Liver (tissue), 9 donors: ENCODE results near the gene CDH9. TPM values are rescaled to one million over a fixed set of nuclear protein-coding genes. Genes with fewer than 3 reads are reported as not detected.

ENCODE experiments used
- DNase-seq: peaks from one replicate; pipeline ENCODE4 v3.0.0-alpha.2; 2017; ENCODE audit warnings: low spot score
- H3K27ac ChIP-seq, 2 donors: one replicate each; pipeline ENCODE4 v1.7.0; 2013; ENCODE audit warnings: inconsistent platforms in 2 of 2, low read length in 2 of 2, control low read depth in 1 of 2, low read depth in 1 of 2, mild to moderate bottlenecking in 1 of 2
- H3K27me3 ChIP-seq, 4 donors: one replicate each; pipeline versions ENCODE4 v1.6.1 to v1.7.0; 2013; ENCODE audit warnings: low read length in 3 of 4, inconsistent platforms in 1 of 4, mild to moderate bottlenecking in 1 of 4, moderate library complexity in 1 of 4; ENCODE audit not compliant: control insufficient read depth in 4 of 4, insufficient read depth in 4 of 4
- H3K36me3 ChIP-seq, 4 donors: one replicate each; pipeline versions ENCODE4 v1.6.1 to v1.7.0; 2013; ENCODE audit warnings: low read length in 3 of 4, mild to moderate bottlenecking in 3 of 4, low read depth in 1 of 4, moderate library complexity in 1 of 4; ENCODE audit not compliant: control insufficient read depth in 4 of 4, insufficient read depth in 3 of 4
- H3K4me1 ChIP-seq, 4 donors: one replicate each; pipeline versions ENCODE4 v1.6.1 to v1.7.0; 2013; ENCODE audit warnings: low read length in 3 of 4, mild to moderate bottlenecking in 3 of 4, moderate library complexity in 1 of 4; ENCODE audit not compliant: control insufficient read depth in 4 of 4, insufficient read depth in 4 of 4
- H3K4me3 ChIP-seq, 3 donors: one replicate each; pipeline versions ENCODE4 v1.6.1 to v1.7.0; 2013; ENCODE audit warnings: low read length in 3 of 3, control low read depth in 1 of 3, low read depth in 1 of 3, mild to moderate bottlenecking in 1 of 3
- H3K9ac ChIP-seq, 2 donors: one replicate each; pipeline ENCODE4 v1.7.0; 2013; ENCODE audit warnings: low read length in 2 of 2, mild to moderate bottlenecking in 2 of 2, moderate library complexity in 2 of 2, control low read depth in 1 of 2, low read depth in 1 of 2
- H3K9me3 ChIP-seq, 4 donors: one replicate each; pipeline versions ENCODE4 v1.6.1 to v1.7.0; 2013; ENCODE audit warnings: low read length in 3 of 4; ENCODE audit not compliant: control insufficient read depth in 4 of 4
- ATF3 ChIP-seq: IDR thresholded peaks from 2 replicates; pipeline ENCODE4 v1.6.1; 2016; ENCODE audit warnings: antibody characterized with exemption
- CTCF ChIP-seq: fragments of 150-350 bp; IDR thresholded peaks from 2 replicates; pipeline ENCODE4 v1.5.1; 2017; ENCODE audit warnings: improper control_type of control experiment, low read depth, low read length; ENCODE audit not compliant: missing input control
- EGR1 ChIP-seq, 2 donors: IDR thresholded peaks; 2 replicates each; pipeline ENCODE4 v1.6.1; 2016 to 2018; ENCODE audit warnings: antibody characterized with exemption in 2 of 2, low read depth in 2 of 2
- FOXA1 ChIP-seq: IDR thresholded peaks from 2 replicates; pipeline ENCODE4 v1.6.1; 2016; ENCODE audit warnings: antibody characterized with exemption
- FOXA2 ChIP-seq: IDR thresholded peaks from 2 replicates; pipeline ENCODE4 v1.6.1; 2016; ENCODE audit warnings: antibody characterized with exemption
- GABPA ChIP-seq, 2 donors: IDR thresholded peaks in 1 of 2; conservative IDR thresholded peaks in 1 of 2; 2 replicates each; pipeline ENCODE4 v1.6.1; 2016; ENCODE audit warnings: antibody characterized with exemption in 2 of 2, mild to moderate bottlenecking in 1 of 2, moderate library complexity in 1 of 2
- HNF4A ChIP-seq, 2 donors: conservative IDR thresholded peaks; 2 replicates each; pipeline ENCODE4 v1.6.1; 2016; ENCODE audit warnings: antibody characterized with exemption in 2 of 2, mild to moderate bottlenecking in 2 of 2
- HNF4G ChIP-seq: IDR thresholded peaks from 2 replicates; pipeline ENCODE4 v1.6.1; 2016; ENCODE audit warnings: antibody characterized with exemption
- JUND ChIP-seq, 2 donors: IDR thresholded peaks; 2 replicates each; pipeline ENCODE4 v1.6.1; 2016; ENCODE audit warnings: antibody characterized with exemption in 2 of 2
- MAX ChIP-seq: IDR thresholded peaks from 2 replicates; pipeline ENCODE4 v1.6.1; 2016; ENCODE audit warnings: antibody characterized with exemption
- NR2F2 ChIP-seq: IDR thresholded peaks from 2 replicates; pipeline ENCODE4 v1.6.1; 2016; ENCODE audit warnings: antibody characterized with exemption
- RAD21 ChIP-seq, 2 donors: IDR thresholded peaks; 2 replicates each; pipeline ENCODE4 v1.6.1; 2016; ENCODE audit warnings: antibody characterized with exemption in 2 of 2, mild to moderate bottlenecking in 2 of 2
- REST ChIP-seq: IDR thresholded peaks from 2 replicates; pipeline ENCODE4 v1.6.1; 2016; ENCODE audit warnings: antibody characterized with exemption, mild to moderate bottlenecking
- RXRA ChIP-seq, 2 donors: IDR thresholded peaks; 2 replicates each; pipeline ENCODE4 v1.6.1; 2017 to 2018; ENCODE audit warnings: antibody characterized with exemption in 2 of 2, mild to moderate bottlenecking in 1 of 2
- SP1 ChIP-seq: IDR thresholded peaks from 2 replicates; pipeline ENCODE4 v1.6.1; 2018; ENCODE audit warnings: antibody characterized with exemption, mild to moderate bottlenecking
- TAF1 ChIP-seq: conservative IDR thresholded peaks from 2 replicates; pipeline ENCODE4 v1.6.1; 2016; ENCODE audit warnings: antibody characterized with exemption, mild to moderate bottlenecking
- YY1 ChIP-seq: IDR thresholded peaks from 2 replicates; pipeline ENCODE4 v1.6.1; 2016; ENCODE audit warnings: antibody characterized with exemption, mild to moderate bottlenecking
- ZBTB33 ChIP-seq: IDR thresholded peaks from 2 replicates; pipeline ENCODE4 v1.6.1; 2016; ENCODE audit warnings: antibody characterized with exemption
- WGBS: extraction: QIAGEN DNeasy Blood & Tissue Kit; methylation state at CpG from one replicate; pipeline ENCODE4 v1.1.7; 2013; 5-methylcytosine and 5-hydroxymethylcytosine counted together
- polyA plus RNA-seq, 2 donors: library from polyadenylated mRNA; stranded (reverse) in 1 of 2; unstranded in 1 of 2; fragments of 200-250 nt in 1 of 2; fragments of >200 nt in 1 of 2; fragmentation: Nextera tagmentation in 1 of 2; extraction: Ambion mirVana in 1 of 2; gene quantifications; one replicate each; pipeline versions ENCODE4 v1.2.1 to v1.2.3, GENCODE V29; 2013 to 2015
- total RNA-seq, 2 donors: library from RNA; depleted of rRNA; stranded (reverse); fragments of >200 nt; gene quantifications; one replicate each; pipeline ENCODE4 v1.2.3, GENCODE V29; 2014
- donor health status: healthy.
- donor health status: healthy.
- donor health status: healthy.
- donor health status: healthy.
- donor health status: healthy.

CDH9 gene
- total and polyA plus RNA-seq, 4 donors, result not detected

- TF ChIP-seq FOXA2 (no peak), FOXA1 (no peak), REST (no peak), RAD21 (IDR thresholded peaks at IDR 0.05) (no peak), MAX (no peak), GABPA (IDR thresholded peaks at IDR 0.05 in 1 of 2, conservative IDR thresholded peaks at IDR 0.05 in 1 of 2) (no peak), RXRA (IDR thresholded peaks at IDR 0.05) (no peak), ATF3 (no peak), EGR1 (IDR thresholded peaks at IDR 0.05; ENCODE audit: low read depth in 2 of 2) (no peak), SP1 (no peak), ZBTB33 (no peak), HNF4A (conservative IDR thresholded peaks at IDR 0.05) (no peak), HNF4G (no peak), NR2F2 (no peak), CTCF (no peak), TAF1 (no peak), YY1 (no peak), JUND (IDR thresholded peaks at IDR 0.05) (no peak)
- Histone ChIP-seq H3K27ac (no peak overlapping the region), H3K36me3 (no peaks in the 10 kb centered on the region), H3K9me3 (no peaks in the 10 kb centered on the region), H3K9ac (no peak overlapping the region), H3K4me3 (no peak overlapping the region), H3K4me1 (no peaks in the 10 kb centered on the region), H3K27me3 (no peaks in the 10 kb centered on the region)
- DNase-seq, result no peak
Measured at GRCh38 chr5:26945901-26946300, 92.5 kb downstream of the CDH9 start.

- Histone ChIP-seq H3K27ac (no peak overlapping the region), H3K27me3 (no peaks in the 10 kb centered on the region), H3K9me3 (no peaks in the 10 kb centered on the region), H3K9ac (no peak overlapping the region), H3K4me1 (no peaks in the 10 kb centered on the region), H3K36me3 (no peaks in the 10 kb centered on the region), H3K4me3 (no peak overlapping the region)
- WGBS, result 52% methylated on average over 2 of the region's 2 CpGs
- DNase-seq, result no peak
- TF ChIP-seq CTCF, result no peak
- no peak for TF ChIP-seq MAX
- no peak for TF ChIP-seq ZBTB33
- TF ChIP-seq HNF4G, result no peak
- no peak for TF ChIP-seq ATF3
- TF ChIP-seq RAD21 (IDR thresholded peaks at IDR 0.05), result no peak
- TF ChIP-seq RXRA (IDR thresholded peaks at IDR 0.05), result no peak
- TF ChIP-seq TAF1, result no peak
- no peak for TF ChIP-seq HNF4A (conservative IDR thresholded peaks at IDR 0.05)
- TF ChIP-seq FOXA2, result no peak
- no peak for TF ChIP-seq EGR1 (IDR thresholded peaks at IDR 0.05; ENCODE audit: low read depth in 2 of 2)
- no peak for TF ChIP-seq FOXA1
Measured at GRCh38 chr5:26942481-26942880, 95.9 kb downstream of the CDH9 start.
